ENCODE measurements around the gene TCP1.
"Not testable (repeated sequence)": the region's sequence is repeated elsewhere in the genome, so short reads cannot be mapped to it uniquely, and the experiment has no call there.

TCP1 gene

DNA sequence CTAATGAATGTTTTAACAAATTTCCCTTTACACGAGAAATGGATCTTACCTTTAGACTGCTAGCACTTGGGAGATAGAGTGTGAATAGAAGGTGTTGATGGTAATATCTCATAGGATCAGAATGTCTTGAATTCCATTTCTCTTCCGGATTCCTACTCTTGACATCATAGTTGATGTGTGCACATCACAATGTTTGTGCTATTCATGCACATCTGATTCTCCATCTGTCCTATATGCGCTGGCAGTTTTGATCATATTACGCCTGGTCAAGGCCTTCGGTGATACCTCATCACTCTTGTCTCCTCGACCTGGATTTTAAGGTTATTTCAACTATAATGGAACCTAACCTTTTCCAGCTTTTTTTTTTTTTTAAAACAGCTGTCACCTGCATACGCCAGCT, 44.3 kb downstream of the TCP1 start:
- H3K27me3 ChIP-seq (ENCODE audit: control insufficient read depth, insufficient read depth, low read length), result no peaks in the 10 kb centered on the region
- no peaks in the 10 kb centered on the region for H3K4me1 ChIP-seq (ENCODE audit: control insufficient read depth, insufficient read depth, low read length)
- H3K27ac ChIP-seq (ENCODE audit: low read depth, low read length), result no peak overlapping the region
- no peak overlapping the region for H3K4me3 ChIP-seq (ENCODE audit: low read length)
- H3K9ac ChIP-seq (ENCODE audit: low read length), result no peak overlapping the region
- H3K36me3 ChIP-seq (ENCODE audit: control insufficient read depth, insufficient read depth, low read length), result peaks cover 29% of the 10 kb centered on the region

DNA sequence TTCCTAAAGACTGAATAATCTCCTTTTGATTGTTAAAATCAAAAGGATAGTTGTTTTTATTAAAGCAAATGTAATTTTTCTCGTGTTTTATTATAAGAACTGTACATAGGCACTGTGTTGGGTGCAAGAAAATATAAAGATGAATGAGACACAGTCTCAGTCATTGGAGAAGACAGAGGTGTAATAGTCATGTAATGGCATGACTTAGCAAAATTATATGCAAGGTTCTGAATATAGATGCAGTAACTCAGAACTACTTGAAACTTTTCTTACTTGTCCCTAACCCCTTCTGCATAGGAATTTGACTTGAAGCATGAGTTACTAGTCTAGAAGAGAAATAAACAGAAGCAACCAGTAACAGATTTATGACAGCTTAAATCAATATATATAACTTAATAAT, 47.2 kb downstream of the TCP1 start:
- Histone ChIP-seq H3K4me1 (ENCODE audit: control insufficient read depth, insufficient read depth, low read length) (no peaks in the 10 kb centered on the region), H3K4me3 (ENCODE audit: low read length) (no peak overlapping the region), H3K27me3 (ENCODE audit: control insufficient read depth, insufficient read depth, low read length) (no peaks in the 10 kb centered on the region), H3K27ac (ENCODE audit: low read depth, low read length) (no peak overlapping the region), H3K36me3 (ENCODE audit: control insufficient read depth, insufficient read depth, low read length) (peaks cover 29% of the 10 kb centered on the region), H3K9ac (ENCODE audit: low read length) (no peak overlapping the region)

DNA sequence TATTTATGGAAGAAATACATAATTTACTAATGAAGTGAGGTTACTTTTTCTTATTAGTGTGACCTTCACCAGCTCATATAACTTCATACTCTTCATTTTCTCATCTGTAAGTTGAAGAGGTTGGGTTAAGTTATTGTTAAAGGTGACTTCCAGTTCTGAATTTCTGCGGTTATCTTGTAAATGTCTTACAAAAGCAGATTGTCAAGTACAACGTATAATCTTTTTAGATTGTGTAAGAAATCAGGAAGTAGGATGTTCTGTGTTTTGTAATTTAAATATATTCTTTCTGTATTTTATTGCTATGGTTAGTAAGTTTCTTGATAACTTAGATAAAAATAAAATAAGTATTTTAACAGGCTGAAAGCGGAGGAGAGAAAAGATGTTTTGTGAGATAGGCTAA, 50.1 kb downstream of the TCP1 start:
- Histone ChIP-seq H3K36me3 (ENCODE audit: control insufficient read depth, insufficient read depth, low read length) (peaks cover 12% of the 10 kb centered on the region), H3K4me3 (ENCODE audit: low read length) (no peak overlapping the region), H3K27ac (ENCODE audit: low read depth, low read length) (no peak overlapping the region), H3K27me3 (ENCODE audit: control insufficient read depth, insufficient read depth, low read length) (no peaks in the 10 kb centered on the region), H3K4me1 (ENCODE audit: control insufficient read depth, insufficient read depth, low read length) (no peaks in the 10 kb centered on the region), H3K9ac (ENCODE audit: low read length) (no peak overlapping the region)

DNA sequence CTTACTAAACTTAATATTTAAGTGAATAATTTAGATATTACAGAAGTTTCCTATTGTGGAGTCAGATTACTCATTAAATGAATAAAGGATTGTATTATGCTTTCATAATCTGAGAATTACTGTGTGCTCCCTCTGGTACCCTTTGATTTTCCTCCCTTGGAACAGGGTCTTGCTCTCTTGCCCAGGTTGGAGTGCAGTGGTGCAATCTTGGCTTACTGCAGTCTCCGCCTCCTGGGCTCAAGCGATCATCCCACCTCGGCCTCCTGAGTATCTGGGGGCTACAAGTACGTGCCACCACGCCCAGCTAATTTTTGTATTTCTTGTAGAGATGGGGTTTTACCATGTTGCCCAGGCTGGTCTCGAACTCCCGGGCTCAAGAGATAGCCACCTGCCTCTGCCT, 52.5 kb downstream of the TCP1 start:
- H3K27ac ChIP-seq (ENCODE audit: low read depth, low read length), result no peak overlapping the region
- no peak overlapping the region for H3K9ac ChIP-seq (ENCODE audit: low read length)
- no peak overlapping the region for H3K4me3 ChIP-seq (ENCODE audit: low read length)
- H3K27me3 ChIP-seq (ENCODE audit: control insufficient read depth, insufficient read depth, low read length), result no peaks in the 10 kb centered on the region
- H3K36me3 ChIP-seq (ENCODE audit: control insufficient read depth, insufficient read depth, low read length), result peaks cover 8% of the 10 kb centered on the region
- no peaks in the 10 kb centered on the region for H3K4me1 ChIP-seq (ENCODE audit: control insufficient read depth, insufficient read depth, low read length)

DNA sequence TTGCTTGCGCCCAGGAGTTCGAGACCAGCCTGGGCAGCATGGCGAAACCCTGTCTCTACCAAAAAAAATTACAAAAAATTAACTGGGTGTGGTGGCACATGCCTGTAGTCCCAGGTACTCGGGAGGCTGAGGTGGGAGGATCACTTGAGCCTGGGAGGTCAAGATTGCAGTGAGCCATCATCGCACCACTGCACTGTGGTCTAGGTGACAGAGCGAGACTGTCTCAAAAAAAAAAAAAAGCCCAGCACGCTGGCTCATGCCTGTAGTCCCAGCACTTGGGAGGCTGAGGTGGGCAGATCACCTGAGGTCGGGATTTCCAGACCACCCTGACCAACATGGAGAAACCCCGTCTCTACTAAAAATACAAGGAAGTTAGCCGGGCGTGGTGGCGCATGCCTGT, 56.0 kb downstream of the TCP1 start:
- H3K4me1 ChIP-seq (ENCODE audit: control insufficient read depth, insufficient read depth, low read length); H3K27me3 ChIP-seq (ENCODE audit: control insufficient read depth, insufficient read depth, low read length); H3K4me3 ChIP-seq (ENCODE audit: low read length); H3K9ac ChIP-seq (ENCODE audit: low read length); H3K36me3 ChIP-seq (ENCODE audit: control insufficient read depth, insufficient read depth, low read length); H3K27ac ChIP-seq (ENCODE audit: low read depth, low read length): not testable (repeated sequence)

DNA sequence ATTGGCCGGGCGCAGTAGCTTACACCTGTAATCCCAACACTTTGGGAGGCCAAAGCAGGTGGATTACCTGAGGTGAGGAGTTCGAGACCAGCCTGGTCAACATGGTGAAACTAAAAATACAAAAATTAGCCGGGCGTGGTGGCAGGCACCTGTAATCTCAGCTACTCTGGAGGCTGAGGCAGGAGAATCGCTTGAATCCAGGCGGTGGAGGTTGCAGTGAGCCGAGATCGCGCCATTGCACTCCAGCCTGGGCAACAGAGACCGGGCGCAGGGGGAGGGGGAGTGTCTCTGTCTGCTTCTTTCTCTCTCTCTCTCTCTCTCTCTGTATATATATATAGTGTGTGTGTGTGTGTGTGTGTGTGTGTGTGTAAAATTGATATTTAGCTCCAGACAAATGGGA, 56.9 kb downstream of the TCP1 start:
- not testable (repeated sequence) for H3K9ac ChIP-seq (ENCODE audit: low read length); H3K27ac ChIP-seq (ENCODE audit: low read depth, low read length); H3K4me3 ChIP-seq (ENCODE audit: low read length); H3K4me1 ChIP-seq (ENCODE audit: control insufficient read depth, insufficient read depth, low read length); H3K36me3 ChIP-seq (ENCODE audit: control insufficient read depth, insufficient read depth, low read length); H3K27me3 ChIP-seq (ENCODE audit: control insufficient read depth, insufficient read depth, low read length)

DNA sequence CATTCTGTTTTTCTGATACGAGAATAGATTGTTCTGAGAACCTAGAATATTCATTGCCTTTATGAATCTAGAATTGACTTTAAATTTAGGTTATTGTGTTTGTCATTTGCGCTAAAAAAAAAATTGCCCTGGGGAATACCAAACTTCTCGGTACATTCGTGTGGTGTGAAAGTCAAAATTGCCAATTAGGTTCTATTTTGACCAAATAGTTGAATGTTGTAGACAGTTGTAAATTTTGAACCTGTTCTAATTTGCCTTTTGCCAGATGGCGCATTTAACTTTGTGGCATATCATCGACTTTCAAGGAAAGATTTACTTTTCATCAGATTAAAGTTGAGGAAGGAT, 59.1 kb downstream of the TCP1 start:
- H3K27me3 ChIP-seq (ENCODE audit: control insufficient read depth, insufficient read depth, low read length), result no peaks in the 10 kb centered on the region

DNA sequence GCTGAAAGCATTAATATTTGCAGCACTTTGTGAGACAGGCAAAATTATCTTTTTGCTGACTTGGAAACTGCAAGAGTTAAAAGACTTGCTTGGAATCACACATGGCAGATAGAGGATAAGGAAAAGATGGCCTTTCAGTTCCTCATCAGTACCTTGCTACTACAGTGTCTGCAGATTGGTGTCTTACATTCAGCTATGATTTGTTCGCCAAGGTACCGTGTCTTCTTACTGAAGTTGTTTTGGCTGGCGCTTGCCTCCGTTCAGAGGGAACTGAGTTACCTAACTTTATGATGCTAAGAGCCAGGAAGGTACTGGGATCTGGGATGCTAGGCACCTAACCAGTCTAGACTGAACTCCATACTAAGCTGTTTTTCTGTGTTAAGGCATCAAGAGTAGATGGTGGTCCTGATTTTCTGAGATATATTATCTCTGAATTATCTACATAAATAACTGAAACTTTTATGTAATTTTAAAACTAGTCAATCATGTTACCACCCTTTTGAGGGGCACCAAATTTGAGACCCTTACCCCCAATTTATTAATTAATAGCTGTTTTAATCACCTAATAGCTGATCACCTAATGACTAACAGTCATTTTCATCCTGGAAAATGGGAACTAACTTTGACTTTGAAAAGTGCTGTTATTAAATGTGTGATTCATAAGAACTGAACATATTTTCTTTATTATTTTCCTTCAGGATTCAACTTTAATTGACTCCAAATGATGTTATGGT, 59.6 kb downstream of the TCP1 start:
- Histone ChIP-seq H3K4me1 (ENCODE audit: control insufficient read depth, insufficient read depth, low read length) (peaks cover 15% of the 10 kb centered on the region), H3K9ac (ENCODE audit: low read length) (no peak overlapping the region), H3K4me3 (ENCODE audit: low read length) (peak overlapping the region; percentile 81), H3K27me3 (ENCODE audit: control insufficient read depth, insufficient read depth, low read length) (no peaks in the 10 kb centered on the region), H3K36me3 (ENCODE audit: control insufficient read depth, insufficient read depth, low read length) (peaks cover 2% of the 10 kb centered on the region), H3K27ac (ENCODE audit: low read depth, low read length) (no peak overlapping the region)

More for the DNA sequence above, 59.1 kb downstream of the TCP1 start:
- peaks cover 2% of the 10 kb centered on the region for H3K36me3 ChIP-seq (ENCODE audit: control insufficient read depth, insufficient read depth, low read length)
- H3K9ac ChIP-seq (ENCODE audit: low read length), result no peak overlapping the region
- H3K27ac ChIP-seq (ENCODE audit: low read depth, low read length), result no peak overlapping the region
- H3K4me1 ChIP-seq (ENCODE audit: control insufficient read depth, insufficient read depth, low read length), result peaks cover 15% of the 10 kb centered on the region
- H3K4me3 ChIP-seq (ENCODE audit: low read length), result no peak overlapping the region

DNA sequence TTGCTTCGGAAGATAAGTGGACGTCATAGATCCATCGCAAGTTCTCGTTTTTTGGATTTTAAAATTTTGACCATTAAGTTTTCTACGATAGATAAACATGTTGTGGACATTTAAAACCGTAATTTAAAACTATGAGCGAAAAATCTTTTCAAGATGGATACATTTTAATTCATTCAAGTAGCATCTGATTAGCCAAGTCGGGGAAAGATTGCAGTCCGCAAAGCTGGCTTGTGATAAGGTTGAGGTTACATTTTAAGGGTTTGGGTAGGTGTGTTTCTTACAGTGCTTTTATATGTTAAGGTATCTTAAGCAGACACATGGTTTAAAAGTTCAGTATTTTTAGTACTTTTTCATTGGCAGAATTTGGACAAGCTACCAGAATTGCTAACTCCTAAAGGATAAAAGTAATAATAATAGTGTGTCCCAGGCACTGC, 60.9 kb downstream of the TCP1 start:
- peak overlapping the region; percentile 81 for H3K4me3 ChIP-seq (ENCODE audit: low read length)

More for the DNA sequence above, 60.9 kb downstream of the TCP1 start:
- H3K4me1 ChIP-seq (ENCODE audit: control insufficient read depth, insufficient read depth, low read length), result peaks cover 15% of the 10 kb centered on the region
- H3K36me3 ChIP-seq (ENCODE audit: control insufficient read depth, insufficient read depth, low read length), result peaks cover 2% of the 10 kb centered on the region
- no peaks in the 10 kb centered on the region for H3K27me3 ChIP-seq (ENCODE audit: control insufficient read depth, insufficient read depth, low read length)
- peak overlapping the region; percentile 100 for H3K27ac ChIP-seq (ENCODE audit: low read depth, low read length)
- peak overlapping the region; percentile 2 for H3K9ac ChIP-seq (ENCODE audit: low read length)
